BLaER1 treated with 17β-estradiol and CSF1 and Interleukin-3, amounts not matched to agents 10 nM and 100 nM (cell line): ENCODE measurements around the gene CCL4.
A peak's percentile ranks its signal among the peaks of the same experiment; 100 is the strongest.

Source experiments
- H3K27ac ChIP-seq, 11 experiments: shearing (Covaris generic); formaldehyde crosslinking; 2 replicates each; pipeline ENCODE4 v1.8.1; 2022
- H3K27me3 ChIP-seq, 11 experiments: shearing (Covaris generic); formaldehyde crosslinking; 2 replicates each; pipeline ENCODE4 v1.8.1; 2022
- H3K36me3 ChIP-seq, 11 experiments: shearing (Covaris generic); formaldehyde crosslinking; 2 replicates each; pipeline ENCODE4 v1.8.1; 2022
- H3K4me1 ChIP-seq, 10 experiments: shearing (Covaris generic); formaldehyde crosslinking; 2 replicates each; pipeline ENCODE4 v1.8.1; 2022
- H3K4me2 ChIP-seq, 11 experiments: shearing (Covaris generic); formaldehyde crosslinking; 2 replicates each; pipeline ENCODE4 v1.8.1; 2022
- H3K4me3 ChIP-seq, 10 experiments: shearing (Covaris generic); formaldehyde crosslinking; 2 replicates each; pipeline ENCODE4 v1.8.1; 2022
- H3K9ac ChIP-seq, 11 experiments: shearing (Covaris generic); formaldehyde crosslinking; 2 replicates each; pipeline ENCODE4 v1.8.1; 2022
- H3K9me3 ChIP-seq, 11 experiments: shearing (Covaris generic); formaldehyde crosslinking; replicated peaks in 1 of 11; 2 replicates each; pipeline ENCODE4 v1.8.1; 2022
- H4K20me1 ChIP-seq, 11 experiments: shearing (Covaris generic); formaldehyde crosslinking; 2 replicates each; pipeline ENCODE4 v1.8.1; 2022
- Cebpa-rat ChIP-seq, 11 experiments: shearing (Covaris generic); IDR thresholded peaks; 2 replicates each; pipeline ENCODE4 v1.8.1; 2022

Gene CCL4

DNA sequence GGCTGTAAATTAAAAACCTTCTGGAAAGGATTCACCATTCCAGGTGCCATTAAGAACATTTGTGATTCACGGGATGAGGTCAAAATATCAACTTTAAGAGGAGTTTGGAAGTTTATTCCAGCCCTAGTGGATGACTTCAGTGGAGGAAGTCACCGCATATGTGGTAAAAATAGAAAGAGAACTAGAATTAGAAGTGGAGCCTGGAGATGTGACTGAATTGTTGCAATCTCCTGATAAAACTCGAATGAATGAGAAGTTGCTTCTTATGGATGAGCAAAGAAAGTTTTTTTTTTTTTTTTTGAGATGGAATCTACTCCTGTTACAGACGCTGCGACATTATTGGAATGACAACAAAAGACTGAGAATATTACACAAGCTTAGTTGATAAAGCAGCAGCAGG, 26.7 kb downstream of the CCL4 start:
- H3K4me1 ChIP-seq: peaks cover 0 to 85% (median 26%) of the 10 kb centered on the region in 10 experiments; a peak in 15 of 20 replicates
- no peak overlapping the region for H3K4me3 ChIP-seq
- peak overlapping the region in 5 of 11 experiments; percentile 30 to 78 (median 60); a peak in 8 of 22 replicates for H3K4me2 ChIP-seq
- H3K9me3 ChIP-seq: peaks cover 18 to 28% (median 25%) of the 10 kb centered on the region in 11 experiments
- no peaks in the 10 kb centered on the region for H4K20me1 ChIP-seq
- no peaks in the 10 kb centered on the region for H3K27me3 ChIP-seq
- no peak overlapping the region; a peak in 1 of 22 replicates for H3K9ac ChIP-seq
- H3K36me3 ChIP-seq: peaks cover 0 to 12% (median 2%) of the 10 kb centered on the region in 11 experiments; a peak in 7 of 22 replicates
- no peak for TF ChIP-seq Cebpa-rat (IDR thresholded peaks at IDR 0.05)
- peak overlapping the region in 2 of 11 experiments; percentile 1 to 50; a peak in 4 of 22 replicates for H3K27ac ChIP-seq

DNA sequence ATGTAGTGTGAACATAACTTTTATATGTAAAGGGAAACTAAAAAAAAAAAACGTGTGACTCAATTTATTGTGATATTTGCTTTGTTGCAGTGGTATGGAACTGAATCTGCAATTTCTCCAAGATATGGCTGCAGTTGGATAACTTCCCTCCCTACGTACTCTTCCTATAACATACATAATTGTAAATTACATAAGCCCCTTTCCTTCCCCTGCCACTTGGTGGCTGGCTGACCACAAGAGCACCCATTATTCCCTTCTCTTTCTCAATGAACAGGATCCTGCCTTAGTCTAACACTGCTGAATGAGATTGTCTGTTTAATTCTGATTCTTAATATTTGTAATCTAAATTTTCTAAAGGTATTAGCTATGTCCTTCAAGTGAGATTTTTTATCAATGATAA, 27.8 kb downstream of the CCL4 start:
- H3K27ac ChIP-seq: peak overlapping the region in 1 of 11 experiments; percentile 6; a peak in 1 of 22 replicates
- H3K9ac ChIP-seq: no peak overlapping the region
- peaks cover 8 to 17% (median 14%) of the 10 kb centered on the region in 11 experiments for H3K9me3 ChIP-seq
- H3K27me3 ChIP-seq: no peaks in the 10 kb centered on the region
- no peak overlapping the region for H3K4me3 ChIP-seq
- no peaks in the 10 kb centered on the region for H4K20me1 ChIP-seq
- H3K36me3 ChIP-seq: peaks cover 0 to 3% (median 0%) of the 10 kb centered on the region in 11 experiments; a peak in 1 of 22 replicates
- peaks cover 0 to 94% (median 26%) of the 10 kb centered on the region in 10 experiments; a peak in 15 of 20 replicates for H3K4me1 ChIP-seq
- no peak for TF ChIP-seq Cebpa-rat (IDR thresholded peaks at IDR 0.05)
- peak overlapping the region in 6 of 11 experiments; percentile 10 to 78 (median 52); a peak in 8 of 22 replicates for H3K4me2 ChIP-seq

DNA sequence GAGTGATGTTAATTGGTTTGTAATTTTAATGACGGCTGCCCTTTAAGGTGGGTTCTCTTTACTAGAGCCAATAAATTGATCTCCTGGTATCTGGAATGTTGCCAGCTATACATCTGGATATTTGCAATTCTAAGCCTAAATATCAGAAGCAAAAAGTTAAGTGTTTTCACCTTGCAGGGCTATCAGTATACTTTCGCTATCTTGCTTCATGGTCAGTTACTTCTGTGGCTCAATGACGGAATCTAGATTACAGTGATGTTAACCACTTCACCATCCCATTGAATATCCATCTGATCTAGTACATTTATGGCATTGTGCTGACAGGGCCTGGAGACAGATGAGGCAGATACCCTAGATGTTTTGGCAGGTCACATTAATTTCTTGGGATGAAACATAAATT, 28.3 kb downstream of the CCL4 start:
- Histone ChIP-seq H4K20me1 (no peaks in the 10 kb centered on the region), H3K4me2 (peak overlapping the region in 6 of 11 experiments; percentile 10 to 78 (median 52); a peak in 8 of 22 replicates), H3K4me1 (peaks cover 0 to 97% (median 24%) of the 10 kb centered on the region in 10 experiments; a peak in 15 of 20 replicates), H3K4me3 (no peak overlapping the region), H3K9me3 (peaks cover 3 to 12% (median 9%) of the 10 kb centered on the region in 11 experiments), H3K9ac (no peak overlapping the region), H3K27ac (peak overlapping the region in 2 of 11 experiments; percentile 6 to 18; a peak in 3 of 22 replicates), H3K27me3 (no peaks in the 10 kb centered on the region), H3K36me3 (peaks cover 0 to under 1% (median 0%) of the 10 kb centered on the region in 11 experiments; a peak in 1 of 22 replicates)
- TF ChIP-seq Cebpa-rat (IDR thresholded peaks at IDR 0.05): no peak

DNA sequence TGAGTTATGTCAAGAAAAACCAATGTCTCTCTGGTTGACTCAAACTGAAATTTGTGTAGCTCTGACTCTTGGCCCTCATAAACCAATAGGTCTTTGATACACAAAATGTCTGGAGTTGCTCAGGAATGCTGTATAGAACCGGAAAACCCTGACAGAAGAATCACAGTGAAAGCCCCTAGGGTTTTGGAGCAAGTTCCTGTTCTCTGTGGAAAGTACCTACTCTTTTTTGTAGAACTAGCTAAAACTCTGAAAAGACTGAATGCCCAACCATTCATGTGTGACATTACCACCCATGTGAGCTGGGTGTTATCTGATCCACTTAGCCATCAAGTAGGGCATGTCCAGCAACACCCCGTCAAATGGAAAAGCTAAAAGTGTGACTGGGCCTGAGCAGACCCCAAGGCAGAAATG, 28.8 kb downstream of the CCL4 start:
- H4K20me1 ChIP-seq: no peaks in the 10 kb centered on the region
- H3K9me3 ChIP-seq: peaks cover 0 to 7% (median 4%) of the 10 kb centered on the region in 11 experiments; a peak in 15 of 22 replicates
- H3K27me3 ChIP-seq: no peaks in the 10 kb centered on the region
- H3K4me3 ChIP-seq: no peak overlapping the region
- H3K27ac ChIP-seq: peak overlapping the region in 3 of 11 experiments; percentile 6 to 18 (median 11); a peak in 5 of 22 replicates
- H3K4me2 ChIP-seq: peak overlapping the region in 5 of 11 experiments; percentile 6 to 78 (median 60); a peak in 6 of 22 replicates
- peaks cover 0 to 97% (median 22%) of the 10 kb centered on the region in 10 experiments; a peak in 12 of 20 replicates for H3K4me1 ChIP-seq
- H3K36me3 ChIP-seq: no peaks in the 10 kb centered on the region
- no peak overlapping the region for H3K9ac ChIP-seq
- no peak for TF ChIP-seq Cebpa-rat (IDR thresholded peaks at IDR 0.05)

DNA sequence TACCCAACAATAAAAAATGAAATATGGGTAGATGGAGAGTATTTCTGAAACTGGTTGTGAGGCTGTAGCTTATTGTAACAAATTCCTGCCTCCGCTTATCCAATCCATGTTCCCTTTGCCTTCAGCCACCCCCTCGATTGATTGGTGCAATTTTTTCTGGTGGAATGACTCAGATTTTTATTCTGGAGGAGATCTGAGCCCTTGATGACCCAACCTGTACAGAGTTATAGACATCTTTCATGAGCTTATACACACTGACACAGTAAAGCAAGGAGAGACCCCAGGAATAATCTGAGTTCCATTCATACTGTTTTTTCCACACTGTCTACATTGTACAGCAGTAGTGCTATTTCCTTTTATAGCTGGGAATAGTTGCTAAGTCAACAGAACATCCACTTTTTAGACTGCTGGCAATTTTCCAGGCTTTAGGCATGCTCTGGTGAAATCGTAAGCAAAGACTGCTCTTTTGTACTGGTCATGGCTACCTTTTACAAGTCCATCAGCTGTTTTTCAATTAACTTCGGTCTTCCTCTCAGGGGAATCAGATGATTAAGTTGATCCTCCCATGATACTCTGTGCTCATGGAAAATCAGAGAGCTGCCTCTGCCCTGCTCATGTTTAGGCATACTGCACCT, 30.1 kb downstream of the CCL4 start:
- no peak overlapping the region for H3K27ac ChIP-seq
- no peak overlapping the region for H3K9ac ChIP-seq

DNA sequence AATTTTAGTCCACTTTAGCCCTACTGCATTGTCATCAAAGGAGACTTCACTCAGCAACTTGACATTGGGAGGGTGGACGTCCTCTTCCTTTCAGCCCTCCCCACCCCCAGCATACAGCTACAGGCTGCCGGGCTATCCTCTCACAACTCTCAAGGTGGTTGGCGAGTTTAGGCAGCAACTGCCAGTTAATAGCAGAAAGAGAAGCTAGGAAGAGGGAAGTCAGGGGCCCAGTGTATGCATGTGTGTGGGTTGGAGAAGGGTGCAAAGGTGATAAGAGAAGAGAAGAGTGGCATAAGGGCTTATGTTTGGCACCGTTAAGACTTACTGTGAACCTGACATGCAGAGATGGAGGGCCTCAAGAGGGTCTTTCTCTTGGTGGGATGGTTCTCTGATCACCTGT, 31.8 kb downstream of the CCL4 start:
- H3K9ac ChIP-seq: no peak overlapping the region
- H3K4me1 ChIP-seq: peaks cover 0 to 70% (median 17%) of the 10 kb centered on the region in 10 experiments; a peak in 11 of 20 replicates
- peak overlapping the region in 2 of 11 experiments; percentile 48 to 65; a peak in 4 of 22 replicates for H3K4me2 ChIP-seq
- peaks cover 0 to 12% (median 5%) of the 10 kb centered on the region in 11 experiments; a peak in 7 of 22 replicates for H3K9me3 ChIP-seq
- H3K27me3 ChIP-seq: no peaks in the 10 kb centered on the region
- no peak for TF ChIP-seq Cebpa-rat (IDR thresholded peaks at IDR 0.05)
- H3K27ac ChIP-seq: no peak overlapping the region
- no peaks in the 10 kb centered on the region for H4K20me1 ChIP-seq
- no peak overlapping the region for H3K4me3 ChIP-seq
- no peaks in the 10 kb centered on the region for H3K36me3 ChIP-seq

More for the DNA sequence above, 30.1 kb downstream of the CCL4 start:
- peaks cover 0 to 88% (median 20%) of the 10 kb centered on the region in 10 experiments; a peak in 11 of 20 replicates for H3K4me1 ChIP-seq
- H4K20me1 ChIP-seq: no peaks in the 10 kb centered on the region
- TF ChIP-seq Cebpa-rat (IDR thresholded peaks at IDR 0.05): no peak
- no peaks in the 10 kb centered on the region for H3K36me3 ChIP-seq
- peaks cover 0 to 11% (median 5%) of the 10 kb centered on the region in 11 experiments; a peak in 7 of 22 replicates for H3K9me3 ChIP-seq
- H3K27me3 ChIP-seq: no peaks in the 10 kb centered on the region
- peak overlapping the region in 3 of 11 experiments; percentile 56 to 78 (median 60); a peak in 6 of 22 replicates for H3K4me2 ChIP-seq
- H3K4me3 ChIP-seq: no peak overlapping the region

DNA sequence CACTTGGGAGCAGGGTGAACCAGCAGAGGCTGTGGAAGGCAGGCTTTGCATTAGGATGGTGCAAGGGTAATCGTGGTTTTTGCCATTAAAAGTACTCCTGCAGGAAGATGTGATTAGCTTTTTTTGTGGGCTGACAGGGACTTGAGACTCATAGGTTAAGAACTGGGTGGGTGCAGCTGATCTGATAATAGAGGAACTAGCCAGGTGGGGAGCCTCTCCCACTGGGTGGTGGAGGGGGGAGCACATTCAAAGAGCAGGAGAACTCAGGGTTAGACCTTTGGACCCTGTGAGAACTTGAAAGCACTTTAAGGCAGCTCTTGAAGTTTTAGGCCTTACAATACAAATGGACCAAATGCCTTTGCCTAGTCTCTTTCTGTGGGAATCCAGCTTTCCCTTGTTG, 32.4 kb downstream of the CCL4 start:
- Histone ChIP-seq H3K9me3 (peaks cover 0 to 12% (median 5%) of the 10 kb centered on the region in 11 experiments; a peak in 7 of 22 replicates), H3K27ac (no peak overlapping the region), H3K4me3 (no peak overlapping the region), H3K4me1 (peaks cover 0 to 65% (median 14%) of the 10 kb centered on the region in 10 experiments; a peak in 11 of 20 replicates), H3K9ac (no peak overlapping the region), H3K4me2 (peak overlapping the region in 1 of 11 experiments; percentile 65; a peak in 2 of 22 replicates), H4K20me1 (no peaks in the 10 kb centered on the region), H3K36me3 (no peaks in the 10 kb centered on the region), H3K27me3 (no peaks in the 10 kb centered on the region)
- TF ChIP-seq Cebpa-rat (IDR thresholded peaks at IDR 0.05): no peak

DNA sequence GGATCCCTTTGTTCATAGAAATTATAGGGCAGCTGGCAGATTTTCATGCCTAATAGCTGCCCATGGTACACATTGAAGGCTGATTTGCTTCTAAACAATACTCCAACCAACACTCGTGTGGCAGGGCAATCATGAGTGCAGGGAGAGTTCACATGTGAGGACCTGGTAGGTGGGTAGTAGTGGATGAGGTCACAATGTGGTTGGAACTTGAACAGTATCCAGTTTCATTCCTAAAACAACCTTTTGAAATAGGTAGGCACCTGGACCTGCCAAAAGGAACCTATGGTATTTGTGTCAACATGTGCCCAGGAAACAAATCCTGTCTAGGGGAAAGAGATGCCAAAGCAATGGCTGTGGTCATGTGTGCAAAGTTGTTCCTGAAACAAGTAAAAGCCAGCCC, 32.8 kb downstream of the CCL4 start:
- Histone ChIP-seq H4K20me1 (no peaks in the 10 kb centered on the region), H3K36me3 (no peaks in the 10 kb centered on the region), H3K27me3 (no peaks in the 10 kb centered on the region), H3K4me2 (no peak overlapping the region), H3K27ac (no peak overlapping the region), H3K9ac (no peak overlapping the region), H3K4me3 (no peak overlapping the region), H3K9me3 (peaks cover 0 to 12% (median 5%) of the 10 kb centered on the region in 11 experiments; a peak in 7 of 22 replicates), H3K4me1 (peaks cover 0 to 61% (median 12%) of the 10 kb centered on the region in 10 experiments; a peak in 11 of 20 replicates)
- no peak for TF ChIP-seq Cebpa-rat (IDR thresholded peaks at IDR 0.05)

DNA sequence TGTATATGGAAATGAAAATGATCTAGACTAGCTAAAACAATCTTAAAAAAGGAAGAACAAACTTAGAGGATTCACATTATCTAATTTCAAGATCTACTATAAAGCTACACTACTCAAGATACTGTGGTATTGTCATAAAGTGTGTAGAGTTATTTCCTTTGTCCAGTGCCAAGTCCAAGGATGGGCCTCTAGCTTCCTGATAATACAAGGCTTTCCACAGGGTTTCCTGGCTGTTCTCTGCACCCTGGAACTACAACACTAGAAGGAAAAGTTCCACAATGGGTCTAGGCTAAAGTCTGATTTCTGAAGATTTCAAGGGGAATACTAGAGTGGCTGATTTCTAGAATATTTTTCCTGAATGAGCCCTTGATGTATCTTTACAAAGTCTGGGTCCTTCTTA, 38.6 kb downstream of the CCL4 start:
- Histone ChIP-seq H3K4me2 (no peak overlapping the region), H3K36me3 (no peaks in the 10 kb centered on the region), H3K4me1 (peaks cover 0 to 44% (median 0%) of the 10 kb centered on the region in 10 experiments; a peak in 5 of 20 replicates), H3K27ac (no peak overlapping the region), H4K20me1 (no peaks in the 10 kb centered on the region), H3K27me3 (no peaks in the 10 kb centered on the region), H3K9me3 (peaks cover 0 to 12% (median 5%) of the 10 kb centered on the region in 11 experiments; a peak in 7 of 22 replicates), H3K4me3 (no peak overlapping the region), H3K9ac (no peak overlapping the region)
- TF ChIP-seq Cebpa-rat (IDR thresholded peaks at IDR 0.05): no peak
